ENCODE results near the gene KLF16. TPM values are rescaled to one million over a fixed set of nuclear protein-coding genes. Genes with fewer than 3 reads are reported as not detected.

The KLF16 gene
- total and polyA plus RNA-seq, 9 of the 15 experiments (the other 6 are each of a cell fraction or from before 2014, with no cell fraction given), result 0.04 to 60.4 (median 6.8) TPM

DNA sequence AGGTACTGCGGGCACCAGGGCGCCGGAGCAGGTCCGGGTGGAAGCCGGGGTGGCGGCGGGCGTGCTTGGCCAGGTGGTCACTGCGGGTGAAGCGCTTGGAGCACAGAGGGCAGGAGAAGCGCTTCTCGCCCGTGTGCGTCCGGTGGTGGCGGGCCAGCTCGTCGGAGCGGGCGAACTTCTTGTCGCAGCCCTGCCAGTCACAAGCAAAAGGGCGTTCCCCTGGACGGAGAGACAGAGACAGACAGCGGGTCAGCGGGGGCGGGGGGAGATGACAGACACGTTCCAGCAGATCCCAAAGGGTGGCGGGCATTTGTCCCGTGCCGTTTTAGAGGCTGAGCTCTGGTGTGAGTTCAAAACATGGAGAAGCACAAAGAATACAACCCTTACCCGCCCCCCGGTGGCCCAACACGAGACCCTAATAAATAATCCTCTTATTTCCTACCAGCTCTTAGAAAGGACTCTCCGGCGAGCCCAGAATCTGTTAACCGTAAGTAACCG lies 8.8 kb downstream of the KLF16 start (continued):
- TF ChIP-seq, protein P1, sequence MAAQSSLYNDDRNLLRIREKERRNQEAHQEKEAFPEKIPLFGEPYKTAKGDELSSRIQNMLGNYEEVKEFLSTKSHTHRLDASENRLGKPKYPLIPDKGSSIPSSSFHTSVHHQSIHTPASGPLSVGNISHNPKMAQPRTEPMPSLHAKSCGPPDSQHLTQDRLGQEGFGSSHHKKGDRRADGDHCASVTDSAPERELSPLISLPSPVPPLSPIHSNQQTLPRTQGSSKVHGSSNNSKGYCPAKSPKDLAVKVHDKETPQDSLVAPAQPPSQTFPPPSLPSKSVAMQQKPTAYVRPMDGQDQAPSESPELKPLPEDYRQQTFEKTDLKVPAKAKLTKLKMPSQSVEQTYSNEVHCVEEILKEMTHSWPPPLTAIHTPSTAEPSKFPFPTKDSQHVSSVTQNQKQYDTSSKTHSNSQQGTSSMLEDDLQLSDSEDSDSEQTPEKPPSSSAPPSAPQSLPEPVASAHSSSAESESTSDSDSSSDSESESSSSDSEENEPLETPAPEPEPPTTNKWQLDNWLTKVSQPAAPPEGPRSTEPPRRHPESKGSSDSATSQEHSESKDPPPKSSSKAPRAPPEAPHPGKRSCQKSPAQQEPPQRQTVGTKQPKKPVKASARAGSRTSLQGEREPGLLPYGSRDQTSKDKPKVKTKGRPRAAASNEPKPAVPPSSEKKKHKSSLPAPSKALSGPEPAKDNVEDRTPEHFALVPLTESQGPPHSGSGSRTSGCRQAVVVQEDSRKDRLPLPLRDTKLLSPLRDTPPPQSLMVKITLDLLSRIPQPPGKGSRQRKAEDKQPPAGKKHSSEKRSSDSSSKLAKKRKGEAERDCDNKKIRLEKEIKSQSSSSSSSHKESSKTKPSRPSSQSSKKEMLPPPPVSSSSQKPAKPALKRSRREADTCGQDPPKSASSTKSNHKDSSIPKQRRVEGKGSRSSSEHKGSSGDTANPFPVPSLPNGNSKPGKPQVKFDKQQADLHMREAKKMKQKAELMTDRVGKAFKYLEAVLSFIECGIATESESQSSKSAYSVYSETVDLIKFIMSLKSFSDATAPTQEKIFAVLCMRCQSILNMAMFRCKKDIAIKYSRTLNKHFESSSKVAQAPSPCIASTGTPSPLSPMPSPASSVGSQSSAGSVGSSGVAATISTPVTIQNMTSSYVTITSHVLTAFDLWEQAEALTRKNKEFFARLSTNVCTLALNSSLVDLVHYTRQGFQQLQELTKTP (IDR thresholded peaks at IDR 0.05; ENCODE audit: low read depth in 1 of 2, partially characterized antibody in 2 of 2), result no peak
- no peak for TF ChIP-seq FUS (optimal IDR thresholded peaks at IDR 0.05; ENCODE audit: low read depth, low read length)
- TF ChIP-seq ZKSCAN1 (IDR thresholded peaks at IDR 0.05; ENCODE audit: low read depth, low read length), result no peak
- no peak for TF ChIP-seq ZNF75A (CRISPR knock-in tag; IDR thresholded peaks at IDR 0.05)
- no peak for TF ChIP-seq PHF8 (IDR thresholded peaks at IDR 0.05; ENCODE audit: borderline replicate concordance, low read length)
- TF ChIP-seq, protein P2, sequence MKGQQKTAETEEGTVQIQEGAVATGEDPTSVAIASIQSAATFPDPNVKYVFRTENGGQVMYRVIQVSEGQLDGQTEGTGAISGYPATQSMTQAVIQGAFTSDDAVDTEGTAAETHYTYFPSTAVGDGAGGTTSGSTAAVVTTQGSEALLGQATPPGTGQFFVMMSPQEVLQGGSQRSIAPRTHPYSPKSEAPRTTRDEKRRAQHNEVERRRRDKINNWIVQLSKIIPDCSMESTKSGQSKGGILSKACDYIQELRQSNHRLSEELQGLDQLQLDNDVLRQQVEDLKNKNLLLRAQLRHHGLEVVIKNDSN (CRISPR knock-in tag; IDR thresholded peaks at IDR 0.05), result no peak
- TF ChIP-seq ZNF583 (CRISPR knock-in tag; IDR thresholded peaks at IDR 0.05), result no peak
- no peak for TF ChIP-seq SRSF9 (IDR thresholded peaks at IDR 0.05; ENCODE audit: borderline replicate concordance, low read depth, low read length)
- TF ChIP-seq, protein P3, sequence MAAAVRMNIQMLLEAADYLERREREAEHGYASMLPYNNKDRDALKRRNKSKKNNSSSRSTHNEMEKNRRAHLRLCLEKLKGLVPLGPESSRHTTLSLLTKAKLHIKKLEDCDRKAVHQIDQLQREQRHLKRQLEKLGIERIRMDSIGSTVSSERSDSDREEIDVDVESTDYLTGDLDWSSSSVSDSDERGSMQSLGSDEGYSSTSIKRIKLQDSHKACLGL (CRISPR knock-in tag; IDR thresholded peaks at IDR 0.05; ENCODE audit: borderline replicate concordance, poor library complexity, severe bottlenecking), result no peak
- no peak for TF ChIP-seq TEAD4 (IDR thresholded peaks at IDR 0.05; ENCODE audit: low read length)
- no peak for TF ChIP-seq TEAD4 (CRISPR knock-in tag; IDR thresholded peaks at IDR 0.05; ENCODE audit: borderline replicate concordance)
- no peak for TF ChIP-seq LEF1 (IDR thresholded peaks at IDR 0.05)
- TF ChIP-seq, protein P4, sequence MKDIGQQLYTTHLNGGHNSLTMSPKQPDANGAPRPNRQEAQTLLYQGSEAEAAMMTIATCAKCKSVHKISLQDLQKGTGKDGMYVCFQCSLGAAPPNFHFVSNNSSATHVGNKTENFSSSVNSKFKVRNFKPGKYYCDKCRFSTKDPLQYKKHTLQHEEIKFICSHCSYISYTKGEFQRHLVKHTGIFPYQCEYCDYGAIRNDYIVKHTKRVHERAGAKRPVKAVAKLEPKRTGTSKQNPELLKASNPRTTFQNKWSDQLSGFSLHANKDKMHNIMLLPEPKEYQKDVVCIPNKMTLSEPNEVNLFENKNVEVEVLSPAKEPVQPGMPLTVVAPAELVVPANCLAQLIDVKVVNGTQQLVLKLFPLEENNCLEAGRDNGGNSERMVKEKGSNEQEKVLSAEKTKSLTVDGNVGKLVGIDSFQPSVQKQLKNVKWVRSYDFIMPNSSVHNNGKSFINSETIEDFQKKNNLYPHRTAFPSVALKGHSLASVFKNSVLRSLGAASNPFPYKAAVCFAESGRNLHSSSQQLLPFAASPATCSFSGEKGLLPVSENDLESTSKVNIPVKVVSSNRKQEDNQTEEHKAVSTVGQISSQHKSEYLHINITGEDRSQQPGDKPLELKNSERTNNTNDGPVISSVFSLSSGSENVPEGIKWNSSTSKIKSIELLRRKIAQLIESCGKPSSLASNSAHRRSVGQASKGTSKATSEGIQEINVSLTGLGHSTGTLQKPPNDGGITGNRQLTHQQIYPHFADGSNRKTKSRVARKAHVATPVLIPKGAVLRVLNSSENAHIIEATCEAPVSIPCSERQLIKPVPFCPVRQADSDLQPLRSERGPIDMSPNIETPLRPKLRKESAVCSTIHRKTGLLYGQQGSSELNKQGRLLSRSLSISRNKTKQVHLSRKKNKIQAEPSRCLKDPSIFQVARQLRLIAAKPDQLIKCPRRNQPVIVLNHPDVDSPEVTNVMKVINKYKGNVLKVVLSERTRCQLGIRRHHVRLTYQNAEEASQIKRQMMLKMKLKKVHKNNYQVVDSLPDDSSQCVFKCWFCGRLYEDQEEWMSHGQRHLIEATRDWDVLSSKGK (CRISPR knock-in tag; IDR thresholded peaks at IDR 0.05), result no peak
- peak; percentile 76 for TF ChIP-seq ZBTB7A (IDR thresholded peaks at IDR 0.05; ENCODE audit: borderline replicate concordance, control insufficient read depth, low read depth, low read length)
- TF ChIP-seq, protein P5, sequence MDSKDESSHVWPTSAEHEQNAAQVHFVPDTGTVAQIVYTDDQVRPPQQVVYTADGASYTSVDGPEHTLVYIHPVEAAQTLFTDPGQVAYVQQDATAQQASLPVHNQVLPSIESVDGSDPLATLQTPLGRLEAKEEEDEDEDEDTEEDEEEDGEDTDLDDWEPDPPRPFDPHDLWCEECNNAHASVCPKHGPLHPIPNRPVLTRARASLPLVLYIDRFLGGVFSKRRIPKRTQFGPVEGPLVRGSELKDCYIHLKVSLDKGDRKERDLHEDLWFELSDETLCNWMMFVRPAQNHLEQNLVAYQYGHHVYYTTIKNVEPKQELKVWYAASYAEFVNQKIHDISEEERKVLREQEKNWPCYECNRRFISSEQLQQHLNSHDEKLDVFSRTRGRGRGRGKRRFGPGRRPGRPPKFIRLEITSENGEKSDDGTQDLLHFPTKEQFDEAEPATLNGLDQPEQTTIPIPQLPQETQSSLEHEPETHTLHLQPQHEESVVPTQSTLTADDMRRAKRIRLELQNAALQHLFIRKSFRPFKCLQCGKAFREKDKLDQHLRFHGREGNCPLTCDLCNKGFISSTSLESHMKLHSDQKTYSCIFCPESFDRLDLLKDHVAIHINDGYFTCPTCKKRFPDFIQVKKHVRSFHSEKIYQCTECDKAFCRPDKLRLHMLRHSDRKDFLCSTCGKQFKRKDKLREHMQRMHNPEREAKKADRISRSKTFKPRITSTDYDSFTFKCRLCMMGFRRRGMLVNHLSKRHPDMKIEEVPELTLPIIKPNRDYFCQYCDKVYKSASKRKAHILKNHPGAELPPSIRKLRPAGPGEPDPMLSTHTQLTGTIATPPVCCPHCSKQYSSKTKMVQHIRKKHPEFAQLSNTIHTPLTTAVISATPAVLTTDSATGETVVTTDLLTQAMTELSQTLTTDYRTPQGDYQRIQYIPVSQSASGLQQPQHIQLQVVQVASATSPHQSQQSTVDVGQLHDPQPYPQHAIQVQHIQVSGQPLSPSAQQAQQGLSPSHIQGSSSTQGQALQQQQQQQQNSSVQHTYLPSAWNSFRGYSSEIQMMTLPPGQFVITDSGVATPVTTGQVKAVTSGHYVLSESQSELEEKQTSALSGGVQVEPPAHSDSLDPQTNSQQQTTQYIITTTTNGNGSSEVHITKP (IDR thresholded peaks at IDR 0.05; ENCODE audit: partially characterized antibody), result no peak
